GM12864 (cell line): Measurements from ENCODE around the gene NR1I3.
A peak's percentile ranks its signal among the peaks of the same experiment; 100 is the strongest.
"Not testable (repeated sequence)": the region's sequence is repeated elsewhere in the genome, so short reads cannot be mapped to it uniquely, and the experiment has no call there.

Source experiments
- DNase-seq: peaks from one replicate; pipeline ENCODE4 v3.0.0-alpha.2; 2011; ENCODE audit warnings: low read depth
- H3K4me3 ChIP-seq: 2 replicates; pipeline ENCODE4 v1.5.1; 2011; ENCODE audit warnings: mild to moderate bottlenecking, low read depth, low read length, control low read depth
- CTCF ChIP-seq: IDR thresholded peaks from 2 replicates; pipeline ENCODE4 v1.5.1; 2011; ENCODE audit warnings: low read depth, mild to moderate bottlenecking, moderate library complexity, low read length, control low read depth, inconsistent platforms; ENCODE audit errors: missing control alignments

Gene NR1I3

GRCh38 chr1:161228032-161228431 lies 10.0 kb downstream of the NR1I3 start:
- no peak overlapping the region for H3K4me3 ChIP-seq
- TF ChIP-seq CTCF, result no peak
- no peak for DNase-seq

- TF ChIP-seq CTCF, result peak; percentile 83
- peak; percentile 73 for DNase-seq
- peak overlapping the region; percentile 64 for H3K4me3 ChIP-seq
These were observed 10.7 kb downstream of the NR1I3 start for GRCh38 chr1:161227196-161227871.

GRCh38 chr1:161226759-161227158 lies 11.2 kb downstream of the NR1I3 start:
- TF ChIP-seq CTCF, result no peak
- no peak for DNase-seq

GRCh38 chr1:161226320-161226711 lies 11.7 kb downstream of the NR1I3 start:
- TF ChIP-seq CTCF, result no peak
- DNase-seq, result no peak
- peak overlapping the region; percentile 64 for H3K4me3 ChIP-seq

More at GRCh38 chr1:161226759-161227158, 11.2 kb downstream of the NR1I3 start:
- H3K4me3 ChIP-seq, result peak overlapping the region; percentile 64

- peak; percentile 70 for TF ChIP-seq CTCF
- peak within 1 kb of the TSS; percentile 64 for H3K4me3 ChIP-seq
- peak; percentile 99 for DNase-seq
These were observed 12.3 kb downstream of the NR1I3 start, which contains the start of gene TOMM40L for GRCh38 chr1:161225534-161226319. Gene TOMM40L, plus strand, starts transcription at chr1:161226060. Its CDS starts 430 bp downstream, at chr1:161226490.

GRCh38 chr1:161225178-161225533 lies 12.8 kb downstream of the NR1I3 start:
- no peak for DNase-seq
- no peak overlapping the region; the same call in 1 of the 2 replicates for H3K4me3 ChIP-seq
- no peak for TF ChIP-seq CTCF

- H3K4me3 ChIP-seq, DNase-seq: not testable (repeated sequence)
These were observed 13.3 kb downstream of the NR1I3 start for GRCh38 chr1:161224695-161225087.
